ENCODE results near the gene AP2A2.

The AP2A2 gene

GRCh38 chr11:926341-926916 lies 759 bp downstream of the AP2A2 start:
- DNase-seq: no peak

- no peak for DNase-seq
These were observed 2.2 kb downstream of the AP2A2 start for GRCh38 chr11:927871-928270.

GRCh38 chr11:928786-929185 lies 3.1 kb downstream of the AP2A2 start:
- no peak for DNase-seq

- no peak for DNase-seq
These were observed 3.7 kb downstream of the AP2A2 start for GRCh38 chr11:929405-929804.

GRCh38 chr11:931385-931784 lies 5.7 kb downstream of the AP2A2 start:
- peak; percentile 63 for DNase-seq

- no peak for DNase-seq
These were observed 6.8 kb downstream of the AP2A2 start for GRCh38 chr11:932435-932834.

- peak; percentile 84 for DNase-seq
These were observed 7.6 kb downstream of the AP2A2 start for GRCh38 chr11:933142-933851.

GRCh38 chr11:933936-934335 lies 8.3 kb downstream of the AP2A2 start:
- DNase-seq: no peak

- DNase-seq: no peak
These were observed 8.9 kb downstream of the AP2A2 start for GRCh38 chr11:934527-934926.

- DNase-seq: no peak
These were observed 10.5 kb downstream of the AP2A2 start for GRCh38 chr11:936199-936598.

- DNase-seq: peak; percentile 61
These were observed 12.2 kb downstream of the AP2A2 start for GRCh38 chr11:937841-938261.

GRCh38 chr11:940496-941135 lies 14.9 kb downstream of the AP2A2 start:
- peak; percentile 42 for DNase-seq

GRCh38 chr11:942823-943222 lies 17.2 kb downstream of the AP2A2 start:
- no peak for DNase-seq

- DNase-seq: no peak
These were observed 19.2 kb downstream of the AP2A2 start for GRCh38 chr11:944711-945470.

GRCh38 chr11:945986-946385 lies 20.3 kb downstream of the AP2A2 start:
- peak; percentile 83 for DNase-seq

GRCh38 chr11:947744-948143 lies 22.1 kb downstream of the AP2A2 start:
- no peak for DNase-seq

GRCh38 chr11:951507-951906 lies 25.8 kb downstream of the AP2A2 start:
- DNase-seq: no peak

- no peak for DNase-seq
These were observed 27.0 kb downstream of the AP2A2 start for GRCh38 chr11:952406-953385.

- DNase-seq: no peak
These were observed 27.8 kb downstream of the AP2A2 start for GRCh38 chr11:953512-953911.

- peak; percentile 49 for DNase-seq
These were observed 28.9 kb downstream of the AP2A2 start for GRCh38 chr11:954392-955153.

Data from hematopoietic multipotent progenitor cell treated with erythropoietin and hydrocortisone succinate and interleukin-3 and kit ligand, for 4 days (in vitro differentiated cells).